Stimulated activated naive CD4-positive, alpha-beta T cell (primary cell): ENCODE measurements around the gene SLC12A9.
"Not testable (repeated sequence)": the region's sequence is repeated elsewhere in the genome, so short reads cannot be mapped to it uniquely, and the experiment has no call there.

ENCODE experiments used
- DNase-seq, 6 experiments: peaks; one replicate each; lab custom pipeline; 2025; lab: John Stamatoyannopoulos, UW

The SLC12A9 gene

GRCh38 chr7:100825751-100826513 is 26.6 kb upstream of the SLC12A9 start:
- no peak for DNase-seq

- DNase-seq = no peak
These were observed 25.8 kb upstream of the SLC12A9 start for GRCh38 chr7:100826514-100827329.

DNA sequence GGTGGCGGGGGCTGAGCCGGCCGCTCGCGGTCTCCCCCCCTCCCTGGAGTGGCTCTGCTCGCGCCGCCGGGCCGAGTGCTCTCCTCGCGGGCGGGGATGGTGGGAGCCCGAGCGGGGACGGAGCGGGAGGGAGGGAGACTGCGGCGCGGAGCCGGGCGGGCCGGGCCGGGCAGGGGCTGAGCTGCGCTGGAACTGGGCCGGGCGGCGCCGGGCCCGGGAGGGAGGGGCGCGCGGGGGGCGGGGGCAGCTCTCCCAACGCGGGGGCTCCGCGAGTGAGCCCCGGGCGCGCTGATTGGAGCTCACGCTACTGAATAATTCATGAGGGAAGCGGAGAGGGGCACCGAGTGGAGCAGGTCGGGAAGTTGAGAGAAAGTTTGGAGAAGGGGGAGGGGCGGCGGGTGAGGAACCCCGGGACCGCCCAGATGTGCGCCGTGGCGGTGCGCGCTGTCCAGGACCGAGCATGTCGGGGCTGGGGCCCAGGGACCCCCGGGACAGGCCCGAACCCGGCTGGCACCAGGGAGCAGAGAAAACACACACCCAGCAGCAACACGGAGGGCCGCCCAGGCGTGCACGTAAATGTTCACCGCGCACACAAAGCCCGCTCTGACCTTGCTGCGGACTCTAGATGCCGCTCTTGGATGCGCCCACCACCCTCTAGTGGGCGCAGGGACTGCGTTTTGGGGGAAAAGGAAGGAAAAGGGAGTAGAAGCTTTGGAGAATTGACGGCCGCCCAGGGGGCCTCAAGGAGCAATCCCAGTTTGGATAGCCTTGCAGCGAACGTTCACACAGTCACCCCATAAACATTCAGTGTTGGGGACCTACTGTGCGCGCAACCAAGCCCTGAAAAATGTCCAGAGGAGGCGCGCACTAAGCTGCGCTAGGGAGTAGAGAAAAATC is 24.9 kb upstream of the SLC12A9 start, which contains the start of gene EPHB4:
Gene EPHB4, minus strand, starts transcription at position 194 of the 897 bp plus-strand sequence. CDS start 493 bp downstream, outside the sequence.
- DNase-seq = no peak

DNA sequence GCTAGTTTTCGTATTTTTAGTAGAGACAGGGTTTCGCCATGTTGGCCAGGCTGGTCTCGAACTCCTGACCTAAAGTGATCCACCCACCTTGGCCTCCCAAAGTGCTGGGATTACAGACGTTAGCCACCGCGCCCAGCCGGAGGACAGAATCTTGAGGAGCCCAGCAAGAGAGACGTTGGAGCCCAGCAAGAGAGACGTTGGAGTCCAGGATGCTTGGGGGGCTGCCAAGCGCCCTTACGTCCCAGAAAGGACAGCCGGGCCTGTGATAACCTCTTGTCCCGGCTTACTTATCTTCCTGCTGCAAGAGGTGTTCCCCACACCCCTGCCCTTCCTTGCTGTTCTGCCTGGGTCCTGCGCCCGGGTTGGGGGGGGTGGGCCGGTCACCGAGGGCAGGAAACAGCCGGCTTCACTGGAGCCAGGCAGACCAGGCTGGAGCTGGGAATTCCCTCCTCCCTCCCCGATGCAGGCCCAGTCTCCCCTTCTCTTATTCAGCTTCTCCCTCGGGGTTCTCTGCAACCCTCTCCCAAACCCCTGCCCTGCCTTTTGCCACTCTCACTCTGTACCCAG is 23.3 kb upstream of the SLC12A9 start:
- no peak for DNase-seq

DNA sequence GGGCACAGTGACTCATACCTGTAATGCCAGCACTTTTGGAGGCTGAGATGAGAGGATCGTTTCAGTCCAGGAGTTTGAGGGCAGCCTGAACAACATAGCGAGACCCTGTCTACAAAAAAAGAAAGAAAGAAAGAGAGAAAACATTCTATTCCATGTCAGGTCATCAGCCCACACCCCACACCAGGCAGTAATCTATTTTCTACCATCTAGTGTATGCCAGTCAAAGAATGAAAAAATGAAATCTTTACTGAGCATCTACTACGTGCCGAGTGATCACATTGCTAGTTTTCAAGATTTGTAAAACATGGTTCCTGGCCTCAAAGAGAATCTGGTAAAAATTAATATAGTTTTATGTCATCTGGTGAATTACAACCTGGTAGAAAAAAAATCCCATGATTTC is 22.1 kb upstream of the SLC12A9 start:
- no peak for DNase-seq

GRCh38 chr7:100832281-100832633 is 20.3 kb upstream of the SLC12A9 start:
- DNase-seq = no peak

GRCh38 chr7:100835903-100836811 is 16.4 kb upstream of the SLC12A9 start:
- DNase-seq = no peak

DNA sequence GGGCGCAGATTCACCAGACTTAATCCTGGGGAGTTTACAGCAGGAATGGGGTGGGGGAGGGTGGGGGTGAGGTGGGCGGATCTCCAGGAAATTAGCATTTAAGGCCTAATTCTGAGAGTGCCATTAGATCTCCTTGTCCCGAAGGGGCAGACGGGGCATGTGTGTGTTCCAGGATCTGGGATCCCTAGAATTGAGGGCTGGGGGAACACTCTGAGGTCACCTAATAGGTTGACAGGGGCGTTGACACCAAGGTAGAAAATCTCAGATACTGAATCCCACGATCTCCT is 15.8 kb upstream of the SLC12A9 start:
- DNase-seq = no peak

DNA sequence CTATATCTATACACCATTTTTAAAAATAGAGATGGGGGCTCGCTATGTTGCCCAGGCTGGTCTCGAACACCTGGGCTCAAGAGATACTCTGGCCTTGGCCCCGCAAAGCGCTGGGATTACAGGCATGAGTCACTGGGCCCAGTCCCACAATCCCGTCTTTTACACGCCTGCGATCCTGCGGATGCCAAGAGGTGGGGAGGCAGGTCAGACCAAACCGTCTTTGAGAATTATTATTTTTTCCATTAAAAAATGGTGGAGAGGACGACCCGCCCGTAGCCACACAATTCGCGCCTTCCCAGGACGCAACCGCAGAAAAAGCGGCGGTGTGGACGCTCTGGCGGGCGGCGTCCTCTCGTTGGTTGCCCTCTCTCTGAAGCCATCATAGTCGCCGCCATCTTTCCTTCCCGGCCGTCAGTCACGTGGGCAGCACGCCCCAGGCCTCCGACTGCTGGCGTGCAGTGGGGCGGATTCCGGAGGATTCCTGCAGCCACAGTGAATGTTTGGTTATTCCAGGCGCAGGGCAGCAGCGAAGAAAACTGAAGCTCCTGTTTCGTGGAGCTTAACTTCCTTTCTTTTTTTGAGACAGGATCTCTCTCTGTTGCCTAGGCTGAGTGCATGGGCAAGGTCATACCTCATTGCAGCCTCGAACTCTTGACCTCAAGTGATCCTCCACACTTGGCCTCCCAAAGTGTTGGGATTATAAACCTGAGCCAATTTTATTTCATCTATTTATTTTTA is 15.2 kb upstream of the SLC12A9 start:
- DNase-seq = peak; percentile 28 to 62 (median 49)

DNA sequence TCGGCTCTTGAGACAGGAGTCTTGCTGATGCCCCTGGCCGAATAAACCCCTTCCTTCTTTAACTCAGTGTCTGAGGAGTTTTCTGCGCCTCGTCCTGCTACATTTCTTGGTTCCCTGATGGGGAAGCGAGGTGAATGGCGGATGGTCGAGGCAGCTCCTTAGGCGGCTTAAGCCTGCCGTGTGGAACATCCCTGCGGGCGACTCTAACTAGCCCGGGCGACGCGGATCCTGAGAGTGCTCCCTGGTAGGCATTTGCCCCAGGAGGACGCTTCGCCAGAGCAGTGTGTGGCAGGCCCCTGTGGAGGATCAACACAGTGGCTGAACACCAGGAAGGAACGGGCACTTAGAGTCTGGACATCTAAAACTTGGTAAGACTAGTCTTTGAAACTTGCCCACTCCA is 13.2 kb upstream of the SLC12A9 start:
- no peak for DNase-seq

GRCh38 chr7:100840470-100841100 is 11.9 kb upstream of the SLC12A9 start:
- no peak for DNase-seq

GRCh38 chr7:100847360-100847759 is 5.2 kb upstream of the SLC12A9 start:
- DNase-seq = no peak

DNA sequence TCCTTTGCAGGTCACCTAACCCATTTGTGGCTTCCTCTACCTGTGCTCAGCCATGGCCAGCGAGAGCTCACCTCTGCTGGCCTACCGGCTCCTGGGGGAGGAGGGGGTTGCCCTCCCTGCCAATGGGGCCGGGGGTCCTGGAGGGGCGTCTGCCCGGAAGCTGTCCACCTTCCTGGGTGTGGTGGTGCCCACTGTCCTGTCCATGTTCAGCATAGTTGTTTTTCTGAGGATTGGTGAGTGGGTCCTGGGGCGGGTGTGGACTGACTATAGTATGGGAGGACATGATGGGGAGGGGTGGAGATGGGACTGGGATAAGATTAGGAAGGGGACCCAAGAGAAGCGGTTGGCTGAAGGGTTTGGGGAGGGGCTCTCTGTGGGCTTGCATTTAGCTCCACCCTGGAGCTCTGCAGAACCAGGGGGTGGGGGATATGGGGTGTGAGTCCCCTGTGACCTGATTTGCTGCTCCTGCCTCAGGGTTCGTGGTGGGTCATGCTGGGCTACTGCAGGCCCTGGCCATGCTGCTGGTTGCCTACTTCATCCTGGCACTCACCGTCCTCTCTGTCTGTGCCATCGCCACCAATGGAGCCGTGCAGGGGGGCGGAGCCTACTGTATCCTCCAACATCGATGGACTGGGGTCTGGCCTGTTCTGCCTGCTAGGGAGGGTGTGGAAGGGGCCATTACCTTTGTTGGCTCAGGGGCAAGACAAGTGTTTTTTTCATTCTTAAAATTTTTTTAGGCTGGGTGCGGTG is 1.8 kb downstream of the SLC12A9 start:
- DNase-seq = no peak

- not testable (repeated sequence) for DNase-seq
These were observed 2.4 kb downstream of the SLC12A9 start for GRCh38 chr7:100854899-100855298.

DNA sequence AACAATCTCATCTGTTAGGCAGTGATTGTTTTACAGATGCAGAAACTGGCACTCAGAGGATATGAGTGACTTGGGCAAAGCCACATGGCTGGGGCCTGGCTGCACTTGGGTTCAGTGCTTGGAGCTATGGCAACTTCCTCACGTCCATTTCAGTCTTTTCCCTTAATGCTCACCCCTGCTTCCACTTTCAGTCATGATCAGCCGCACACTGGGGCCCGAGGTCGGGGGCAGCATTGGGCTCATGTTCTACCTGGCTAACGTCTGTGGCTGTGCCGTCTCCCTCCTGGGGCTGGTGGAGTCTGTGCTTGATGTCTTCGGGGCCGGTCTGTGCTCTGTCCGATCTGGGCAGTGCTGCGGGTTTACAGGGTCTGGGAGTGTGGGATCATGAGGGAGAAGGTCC is 3.0 kb downstream of the SLC12A9 start:
- DNase-seq = no peak

DNA sequence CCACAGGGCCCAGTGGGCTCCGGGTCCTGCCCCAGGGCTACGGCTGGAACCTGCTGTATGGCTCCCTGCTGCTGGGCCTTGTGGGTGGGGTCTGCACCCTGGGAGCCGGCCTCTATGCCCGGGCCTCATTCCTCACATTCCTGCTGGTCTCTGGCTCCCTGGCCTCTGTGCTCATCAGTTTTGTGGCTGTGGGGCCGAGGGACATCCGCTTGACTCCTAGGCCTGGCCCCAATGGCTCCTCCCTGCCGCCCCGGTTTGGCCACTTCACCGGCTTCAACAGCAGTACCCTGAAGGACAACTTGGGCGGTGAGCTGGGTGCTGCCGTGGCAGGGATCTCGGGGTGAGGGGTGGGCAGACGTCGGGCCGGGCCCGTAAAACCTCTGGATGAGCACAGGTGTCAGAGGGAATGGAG is 4.4 kb downstream of the SLC12A9 start:
- DNase-seq = no peak

- DNase-seq = no peak
These were observed 7.3 kb downstream of the SLC12A9 start for GRCh38 chr7:100859856-100860255.

- no peak for DNase-seq
These were observed 8.4 kb downstream of the SLC12A9 start for GRCh38 chr7:100860702-100861615.
